Natural killer cell (primary cell): ENCODE results near the gene PKM. TPM values are rescaled to one million over a fixed set of nuclear protein-coding genes. Genes with fewer than 3 reads are reported as not detected.

Experiments
- ATAC-seq, 3 donors: fragments of 150-1000 bp in 2 of 3; fragments of 200-7000 bp in 1 of 3; cut with Tn5 transposase; 1 replicate in 1 of 3; 2 replicates in 2 of 3; pipeline ENCODE4 v1.10.0; 2021; ENCODE audit warnings: mild to moderate bottlenecking in 2 of 3, moderate library complexity in 2 of 3
- DNase-seq, 2 donors: peaks; one replicate each; pipeline versions ENCODE4 v3.0.0 to v3.0.0-alpha.2; 2013 to 2021; ENCODE audit warnings: mixed read lengths in 1 of 2
- H3K27ac ChIP-seq: one replicate; pipeline ENCODE4 v1.5.1; 2013; ENCODE audit warnings: mild to moderate bottlenecking, low read length
- H3K27me3 ChIP-seq: one replicate; pipeline ENCODE4 v1.6.1; 2013; ENCODE audit warnings: low read length; ENCODE audit not compliant: control insufficient read depth, insufficient read depth
- H3K36me3 ChIP-seq: one replicate; pipeline ENCODE4 v1.6.1; 2013; ENCODE audit warnings: low read length; ENCODE audit not compliant: control insufficient read depth, insufficient read depth
- H3K4me1 ChIP-seq: one replicate; pipeline ENCODE4 v1.6.1; 2013; ENCODE audit warnings: low read length; ENCODE audit not compliant: control insufficient read depth, insufficient read depth
- H3K4me3 ChIP-seq: one replicate; pipeline ENCODE4 v1.5.1; 2013; ENCODE audit warnings: low read length
- H3K9me3 ChIP-seq: one replicate; pipeline ENCODE4 v1.6.1; 2013; ENCODE audit warnings: low read length; ENCODE audit not compliant: control insufficient read depth, insufficient read depth
- H3K27ac Mint-ChIP-seq, 2 donors: one replicate each; pipeline ENCODE4 v1.8.0; 2022; ENCODE audit warnings: mild to moderate bottlenecking in 2 of 2, mixed read lengths in 2 of 2, moderate library complexity in 1 of 2
- H3K27me3 Mint-ChIP-seq, 2 donors: one replicate each; pipeline ENCODE4 v1.8.0; 2022; ENCODE audit warnings: low read depth in 2 of 2, mixed read lengths in 2 of 2
- H3K36me3 Mint-ChIP-seq: one replicate; pipeline ENCODE4 v1.8.0; 2022; ENCODE audit warnings: mixed read lengths
- H3K4me1 Mint-ChIP-seq, 2 donors: one replicate each; pipeline ENCODE4 v1.8.0; 2022; ENCODE audit warnings: mixed read lengths in 2 of 2
- H3K4me3 Mint-ChIP-seq: one replicate; pipeline ENCODE4 v1.8.0; 2022; ENCODE audit warnings: mild to moderate bottlenecking, moderate library complexity, mixed read lengths
- H3K9me3 Mint-ChIP-seq, 2 donors: one replicate each; pipeline ENCODE4 v1.8.0; 2022; ENCODE audit warnings: mixed read lengths in 2 of 2
- WGBS: methylation state at CpG from one replicate; pipeline ENCODE4 v1.1.7; 2013; ENCODE audit warnings: missing lambda C conversion rate; ENCODE audit not compliant: insufficient coverage; 5-methylcytosine and 5-hydroxymethylcytosine counted together
- intact Hi-C: fragments of 100-400 bp; cut with micrococcal nuclease; formaldehyde crosslinking; loops from one replicate; pipeline ENCODE4 v1.14.2; 2022
- total RNA-seq, 4 donors: library from RNA; stranded (reverse); fragments of 120-200 nt in 1 of 4; gene quantifications; one replicate each; pipeline versions ENCODE4 v1.2.3 to v1.2.4, GENCODE V29; 2013 to 2022
- TF ChIP-seq, protein P1 (sequence below): fragments of 200-600 bp; IDR thresholded peaks from one replicate; pipeline ENCODE4 v1.8.0; 2022; ENCODE audit warnings: antibody characterized with exemption

Gene PKM
- total RNA-seq, 3 donors from 2014 or later (not counting 1 experiment from before 2014, with no cell fraction given): 121 to 180 (median 155) TPM

DNA sequence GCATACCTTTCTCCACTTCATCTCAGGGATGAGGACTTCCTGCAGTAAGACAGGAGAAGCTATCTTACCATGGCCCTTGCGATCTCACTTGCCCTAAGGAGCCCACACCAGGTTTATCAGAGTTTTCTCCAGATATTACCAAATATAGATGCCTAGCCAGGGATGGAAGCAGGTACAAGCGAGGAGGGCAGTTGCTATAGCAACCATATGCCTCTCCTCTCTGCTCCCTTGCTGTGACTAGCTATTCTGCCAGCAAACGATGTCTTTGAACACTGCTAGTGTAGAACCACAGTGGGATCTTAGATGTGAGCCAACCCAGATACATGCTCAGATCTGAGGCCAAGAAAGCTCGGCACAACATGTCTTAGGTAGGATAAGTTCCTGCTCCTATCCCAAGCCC, 67.3 kb downstream of the PKM start:
- H3K9me3 ChIP-seq: no peaks in the 10 kb centered on the region
- TF ChIP-seq, protein P1, sequence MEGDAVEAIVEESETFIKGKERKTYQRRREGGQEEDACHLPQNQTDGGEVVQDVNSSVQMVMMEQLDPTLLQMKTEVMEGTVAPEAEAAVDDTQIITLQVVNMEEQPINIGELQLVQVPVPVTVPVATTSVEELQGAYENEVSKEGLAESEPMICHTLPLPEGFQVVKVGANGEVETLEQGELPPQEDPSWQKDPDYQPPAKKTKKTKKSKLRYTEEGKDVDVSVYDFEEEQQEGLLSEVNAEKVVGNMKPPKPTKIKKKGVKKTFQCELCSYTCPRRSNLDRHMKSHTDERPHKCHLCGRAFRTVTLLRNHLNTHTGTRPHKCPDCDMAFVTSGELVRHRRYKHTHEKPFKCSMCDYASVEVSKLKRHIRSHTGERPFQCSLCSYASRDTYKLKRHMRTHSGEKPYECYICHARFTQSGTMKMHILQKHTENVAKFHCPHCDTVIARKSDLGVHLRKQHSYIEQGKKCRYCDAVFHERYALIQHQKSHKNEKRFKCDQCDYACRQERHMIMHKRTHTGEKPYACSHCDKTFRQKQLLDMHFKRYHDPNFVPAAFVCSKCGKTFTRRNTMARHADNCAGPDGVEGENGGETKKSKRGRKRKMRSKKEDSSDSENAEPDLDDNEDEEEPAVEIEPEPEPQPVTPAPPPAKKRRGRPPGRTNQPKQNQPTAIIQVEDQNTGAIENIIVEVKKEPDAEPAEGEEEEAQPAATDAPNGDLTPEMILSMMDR: no peak
- H3K36me3 Mint-ChIP-seq: no peaks in the 10 kb centered on the region
- H3K4me3 ChIP-seq: no peak overlapping the region
- H3K36me3 ChIP-seq: no peaks in the 10 kb centered on the region
- no peak overlapping the region for H3K4me3 Mint-ChIP-seq
- 72% methylated on average over 4 of the region's 4 CpGs for WGBS
- H3K27me3 ChIP-seq: no peaks in the 10 kb centered on the region
- H3K9me3 Mint-ChIP-seq: no peaks in the 10 kb centered on the region
- H3K27ac Mint-ChIP-seq: no peak overlapping the region
- DNase-seq (no peak), ATAC-seq (no peak)
- H3K4me1 Mint-ChIP-seq: peaks cover 0 to 4% of the 10 kb centered on the region in 2 donors
- intact Hi-C loops: no loop called here
- no peak overlapping the region for H3K27ac ChIP-seq
- peaks cover 8% of the 10 kb centered on the region for H3K4me1 ChIP-seq
- H3K27me3 Mint-ChIP-seq: no peaks in the 10 kb centered on the region

DNA sequence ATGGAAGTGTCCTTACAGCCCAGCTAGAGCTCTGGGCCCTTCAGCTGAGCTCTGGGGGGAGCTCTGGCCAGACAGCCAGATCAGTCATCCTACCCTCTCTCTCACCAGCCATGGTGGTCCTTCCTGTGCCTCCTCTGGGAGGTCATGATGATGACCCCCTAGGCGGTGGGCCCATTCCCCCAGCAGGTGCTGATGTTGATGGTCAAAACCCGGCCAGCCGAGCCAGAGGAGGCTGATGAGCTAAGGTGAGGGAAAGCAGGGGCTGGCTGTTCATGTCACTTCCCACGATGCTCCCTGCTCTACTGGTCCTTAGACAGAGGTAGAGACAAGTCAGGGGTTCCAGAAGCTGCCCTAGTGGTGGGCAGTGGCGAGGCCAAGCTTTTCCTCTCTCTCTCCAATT, 68.4 kb downstream of the PKM start:
- no peaks in the 10 kb centered on the region for H3K4me1 Mint-ChIP-seq
- Histone ChIP-seq H3K27me3 (no peaks in the 10 kb centered on the region), H3K36me3 (no peaks in the 10 kb centered on the region), H3K9me3 (no peaks in the 10 kb centered on the region), H3K27ac (no peak overlapping the region), H3K4me1 (no peaks in the 10 kb centered on the region), H3K4me3 (no peak overlapping the region)
- no peak for ATAC-seq
- WGBS: 92% methylated on average over 5 of the region's 5 CpGs
- H3K4me3 Mint-ChIP-seq: no peak overlapping the region
- TF ChIP-seq, protein P1: no peak
- intact Hi-C loops: no loop called here
- H3K27ac Mint-ChIP-seq: no peak overlapping the region
- no peaks in the 10 kb centered on the region for H3K27me3 Mint-ChIP-seq
- no peak for DNase-seq
- H3K9me3 Mint-ChIP-seq: no peaks in the 10 kb centered on the region
- H3K36me3 Mint-ChIP-seq: no peaks in the 10 kb centered on the region

DNA sequence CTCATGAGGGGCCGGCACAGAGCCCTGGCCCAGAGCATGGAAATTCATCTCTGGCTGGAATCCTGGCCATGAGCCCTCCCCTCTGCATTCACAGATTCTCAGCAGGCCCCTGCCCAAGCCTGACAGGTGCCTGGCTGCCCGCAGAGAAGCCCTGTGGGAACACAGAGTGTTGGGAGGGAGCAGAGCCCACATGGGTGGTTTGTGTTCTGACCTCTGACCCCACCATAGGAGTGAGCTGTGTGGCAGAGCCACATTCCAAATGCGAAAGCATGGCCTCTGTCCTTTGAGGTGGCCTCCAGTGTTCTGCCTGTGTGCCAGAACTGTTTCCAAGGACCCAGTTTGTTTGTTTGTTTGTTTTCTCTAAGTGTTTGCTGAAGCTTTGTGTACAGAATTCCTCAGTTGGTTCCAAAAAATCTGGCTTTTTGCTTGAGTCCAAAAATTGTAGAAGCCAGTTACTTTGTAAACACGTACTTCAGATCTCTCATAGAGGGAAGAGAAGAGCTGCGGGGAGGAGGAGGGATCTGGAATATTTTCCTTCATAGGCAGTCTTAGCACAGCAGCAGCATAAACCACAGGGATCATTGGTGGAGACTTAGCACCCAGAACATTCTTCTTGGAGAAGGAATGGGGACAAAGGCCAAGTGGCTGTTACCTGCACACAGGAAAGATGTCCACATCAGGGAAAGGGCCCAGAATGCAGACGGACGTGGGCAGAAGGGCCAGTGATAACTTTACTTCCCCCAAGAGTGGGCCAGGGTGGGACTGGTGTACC, 69.4 kb downstream of the PKM start:
- Histone ChIP-seq H3K4me1 (no peaks in the 10 kb centered on the region), H3K9me3 (no peaks in the 10 kb centered on the region), H3K36me3 (no peaks in the 10 kb centered on the region), H3K27me3 (no peaks in the 10 kb centered on the region), H3K4me3 (no peak overlapping the region), H3K27ac (no peak overlapping the region)
- Mint-ChIP-seq H3K36me3 (no peaks in the 10 kb centered on the region), H3K27me3 (no peaks in the 10 kb centered on the region), H3K27ac (no peak overlapping the region), H3K4me3 (no peak overlapping the region), H3K9me3 (no peaks in the 10 kb centered on the region), H3K4me1 (no peaks in the 10 kb centered on the region)
- TF ChIP-seq, protein P1: no peak
- ATAC-seq: no peak
- 87% methylated on average over 7 of the region's 7 CpGs for WGBS
- intact Hi-C loops: no loop called here
- no peak for DNase-seq
